Measurements from ENCODE around the gene TMEM17.

Gene TMEM17

GRCh38 chr2:62452701-62453454, 53.1 kb downstream of the TMEM17 start:
- no peak for DNase-seq

DNA sequence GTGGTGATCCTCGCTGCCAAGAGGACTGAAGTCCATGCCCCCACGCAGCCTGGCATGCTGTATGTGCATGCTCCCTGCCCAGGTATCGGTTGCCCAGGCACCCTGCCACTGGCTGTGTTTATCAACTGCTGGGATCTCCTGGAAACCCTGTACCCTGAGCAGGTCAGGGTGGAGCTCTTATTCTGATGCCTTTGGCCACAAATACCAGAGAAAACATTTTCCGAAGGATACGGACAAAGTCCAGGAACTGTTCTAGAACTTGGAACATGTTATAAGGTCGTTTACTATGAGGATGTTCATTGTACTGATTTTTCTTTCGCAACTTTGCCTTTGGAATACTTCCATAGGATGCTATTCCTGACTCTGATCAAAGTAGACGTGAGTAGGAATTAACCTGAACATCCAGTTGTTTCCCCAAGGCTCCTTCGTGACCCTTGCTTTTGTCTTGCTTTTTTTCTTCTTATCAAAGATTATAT, 55.2 kb downstream of the TMEM17 start:
- DNase-seq, result no peak
